Fibroblast of pulmonary artery (primary cell): Measurements from ENCODE around the gene PRL.
A peak's percentile ranks its signal among the peaks of the same experiment; 100 is the strongest.

Experiments used
- DNase-seq: peaks from one replicate; pipeline ENCODE4 v3.0.0-alpha.2; 2010; ENCODE audit warnings: low read depth
- H3K4me3 ChIP-seq: replicated peaks from 2 replicates; pipeline ENCODE4 v1.5.1; 2011; ENCODE audit warnings: low read depth, mild to moderate bottlenecking, control low read depth, low read length, moderate library complexity
- TF ChIP-seq, protein P1 (sequence below): IDR thresholded peaks from 2 replicates; pipeline ENCODE4 v1.5.1; 2011; ENCODE audit warnings: mild to moderate bottlenecking, control low read depth, low read length, inconsistent platforms; ENCODE audit errors: missing control alignments

Gene PRL

DNA sequence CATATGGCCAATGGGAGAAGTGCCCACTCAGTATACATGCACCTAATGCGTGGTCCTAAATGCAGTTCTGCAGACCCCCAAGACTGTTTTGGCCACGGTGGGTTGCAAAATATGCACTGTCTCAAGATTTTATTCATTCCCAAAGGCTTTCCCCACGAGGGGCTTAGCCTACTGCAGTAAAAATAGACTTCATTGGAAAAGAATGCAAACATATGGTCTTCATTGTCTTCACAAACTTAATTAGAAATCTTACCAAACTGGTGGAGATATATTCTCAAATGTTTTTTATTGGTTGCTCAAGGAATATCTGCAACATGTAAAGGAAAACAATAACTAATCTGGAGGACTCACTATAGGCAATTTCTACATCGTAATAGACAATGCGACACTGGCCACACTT lies 31.6 kb upstream of the PRL start:
- TF ChIP-seq, protein P1, sequence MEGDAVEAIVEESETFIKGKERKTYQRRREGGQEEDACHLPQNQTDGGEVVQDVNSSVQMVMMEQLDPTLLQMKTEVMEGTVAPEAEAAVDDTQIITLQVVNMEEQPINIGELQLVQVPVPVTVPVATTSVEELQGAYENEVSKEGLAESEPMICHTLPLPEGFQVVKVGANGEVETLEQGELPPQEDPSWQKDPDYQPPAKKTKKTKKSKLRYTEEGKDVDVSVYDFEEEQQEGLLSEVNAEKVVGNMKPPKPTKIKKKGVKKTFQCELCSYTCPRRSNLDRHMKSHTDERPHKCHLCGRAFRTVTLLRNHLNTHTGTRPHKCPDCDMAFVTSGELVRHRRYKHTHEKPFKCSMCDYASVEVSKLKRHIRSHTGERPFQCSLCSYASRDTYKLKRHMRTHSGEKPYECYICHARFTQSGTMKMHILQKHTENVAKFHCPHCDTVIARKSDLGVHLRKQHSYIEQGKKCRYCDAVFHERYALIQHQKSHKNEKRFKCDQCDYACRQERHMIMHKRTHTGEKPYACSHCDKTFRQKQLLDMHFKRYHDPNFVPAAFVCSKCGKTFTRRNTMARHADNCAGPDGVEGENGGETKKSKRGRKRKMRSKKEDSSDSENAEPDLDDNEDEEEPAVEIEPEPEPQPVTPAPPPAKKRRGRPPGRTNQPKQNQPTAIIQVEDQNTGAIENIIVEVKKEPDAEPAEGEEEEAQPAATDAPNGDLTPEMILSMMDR = no peak
- DNase-seq = no peak
- H3K4me3 ChIP-seq = no peak overlapping the region

DNA sequence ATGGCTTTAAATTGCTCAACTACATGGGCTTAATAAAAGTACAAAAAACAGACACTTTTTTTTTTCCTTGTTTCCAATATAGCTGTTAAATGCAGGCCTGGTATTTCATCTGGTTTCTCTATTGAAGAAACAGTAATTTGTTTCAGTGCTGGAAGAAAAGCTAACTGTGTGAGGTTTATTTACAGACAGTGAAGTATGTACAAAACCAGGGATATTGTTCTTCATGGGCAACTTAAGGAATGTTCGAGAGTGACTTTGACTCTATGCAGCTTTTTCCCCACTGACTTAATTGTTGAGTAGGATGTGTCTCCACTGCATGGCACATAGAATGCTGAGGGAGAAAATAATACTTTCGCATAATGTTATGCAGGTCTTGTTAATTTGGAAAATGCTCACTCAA lies 31.0 kb upstream of the PRL start:
- H3K4me3 ChIP-seq = no peak overlapping the region
- TF ChIP-seq, protein P1 = no peak
- DNase-seq = no peak

DNA sequence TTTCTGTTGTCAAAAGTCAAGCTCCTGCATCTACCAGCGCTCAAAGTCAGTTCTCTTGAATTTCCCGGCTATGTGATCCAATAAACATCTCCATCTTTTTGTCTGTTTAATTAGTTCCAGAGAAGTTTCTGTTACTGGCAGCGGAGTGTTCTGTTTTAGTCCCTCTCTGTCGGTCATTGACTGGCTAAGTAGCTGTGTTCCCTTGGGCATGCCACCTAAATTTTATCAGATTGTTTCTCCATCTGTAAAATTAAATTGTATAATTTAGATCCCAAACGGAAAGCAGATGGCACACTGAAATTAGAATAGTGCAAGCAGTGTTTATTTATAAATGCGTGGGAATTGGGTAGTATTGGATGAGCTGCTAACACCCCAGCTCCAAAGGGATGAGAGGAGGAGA lies 29.7 kb upstream of the PRL start:
- DNase-seq = no peak
- TF ChIP-seq, protein P1 = no peak
- no peak overlapping the region for H3K4me3 ChIP-seq

DNA sequence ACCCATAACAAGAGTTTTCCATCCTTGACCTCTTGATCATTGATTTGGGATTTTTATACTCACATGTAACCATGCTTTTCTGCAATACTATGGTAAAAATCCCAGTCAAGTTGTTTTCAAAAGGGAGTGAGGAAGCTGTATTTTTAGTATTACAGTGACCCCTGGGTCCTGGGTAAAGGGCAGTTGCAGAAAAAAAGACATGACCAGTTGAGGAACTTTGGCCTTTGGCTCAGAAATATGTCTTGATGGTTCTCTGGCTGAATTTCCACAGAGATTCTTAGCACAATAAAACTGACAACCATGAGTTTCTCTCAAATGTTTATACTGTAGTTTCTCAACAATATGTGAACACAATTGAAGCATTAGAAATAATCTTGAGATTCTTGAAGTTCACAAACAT lies 28.6 kb upstream of the PRL start:
- no peak for DNase-seq
- no peak overlapping the region for H3K4me3 ChIP-seq
- TF ChIP-seq, protein P1 = no peak

DNA sequence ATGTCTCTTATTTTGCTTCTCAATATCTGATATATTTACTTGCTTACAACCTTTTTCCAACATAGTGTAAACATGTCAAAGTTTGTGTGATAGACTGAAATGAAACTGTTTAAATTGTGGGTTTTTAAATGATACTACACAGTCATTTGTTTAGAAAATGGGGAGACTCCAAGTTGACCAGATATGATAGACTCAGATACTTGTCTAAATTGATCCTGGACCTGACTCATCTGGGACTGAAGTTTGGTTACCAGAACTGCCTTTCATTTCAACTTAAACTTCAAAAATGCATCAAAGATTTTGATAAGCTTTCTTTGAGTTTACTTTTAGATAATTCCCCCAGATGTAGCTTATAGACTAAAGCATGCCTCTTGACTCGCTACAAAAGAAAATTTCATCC lies 27.0 kb upstream of the PRL start:
- H3K4me3 ChIP-seq = no peak overlapping the region
- DNase-seq = no peak
- TF ChIP-seq, protein P1 = no peak

DNA sequence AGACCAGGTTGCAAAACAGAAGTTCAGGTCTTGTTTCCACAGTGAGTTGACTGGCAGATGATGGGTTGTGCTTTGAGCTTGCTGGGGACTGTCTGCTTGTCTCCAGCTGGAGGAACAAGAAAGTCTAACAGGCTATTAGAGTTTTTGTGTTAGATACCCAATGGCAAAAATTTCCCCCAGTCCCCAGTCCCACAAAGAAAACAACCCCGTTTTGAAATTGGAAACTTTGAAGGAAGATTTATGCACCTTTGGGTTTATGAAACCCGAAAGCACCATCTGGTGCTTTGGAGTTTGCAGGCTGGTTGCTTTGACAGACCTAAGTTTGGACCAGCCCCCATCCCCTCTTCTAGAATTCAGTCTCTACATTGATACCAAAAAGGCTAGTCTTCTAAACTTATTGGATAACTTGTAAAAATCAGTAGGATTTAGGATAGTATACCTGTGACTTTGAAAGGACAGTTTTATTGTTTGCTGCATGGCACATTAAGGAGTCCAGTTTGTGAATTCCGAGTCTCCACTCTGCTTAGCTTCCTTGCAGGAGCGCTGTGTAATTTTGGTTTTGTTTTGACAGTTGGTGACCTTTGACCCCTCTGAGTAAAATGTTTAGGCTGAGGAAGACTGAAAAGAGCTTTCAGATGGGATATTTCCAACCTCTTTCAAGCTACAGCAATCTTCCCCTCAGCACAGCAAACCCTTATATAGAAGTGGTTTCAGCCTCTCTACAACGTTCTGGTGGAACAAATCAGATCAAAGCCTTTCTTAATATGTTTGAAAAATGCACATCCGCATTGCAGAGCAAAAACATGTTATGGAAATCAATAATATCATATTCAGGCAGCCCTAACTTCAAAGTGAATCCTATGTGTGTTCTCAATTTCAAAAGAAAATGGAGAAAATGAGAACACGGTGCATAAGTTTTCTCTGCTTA lies 25.5 kb upstream of the PRL start:
- DNase-seq = no peak
- H3K4me3 ChIP-seq = no peak overlapping the region
- TF ChIP-seq, protein P1 = no peak

DNA sequence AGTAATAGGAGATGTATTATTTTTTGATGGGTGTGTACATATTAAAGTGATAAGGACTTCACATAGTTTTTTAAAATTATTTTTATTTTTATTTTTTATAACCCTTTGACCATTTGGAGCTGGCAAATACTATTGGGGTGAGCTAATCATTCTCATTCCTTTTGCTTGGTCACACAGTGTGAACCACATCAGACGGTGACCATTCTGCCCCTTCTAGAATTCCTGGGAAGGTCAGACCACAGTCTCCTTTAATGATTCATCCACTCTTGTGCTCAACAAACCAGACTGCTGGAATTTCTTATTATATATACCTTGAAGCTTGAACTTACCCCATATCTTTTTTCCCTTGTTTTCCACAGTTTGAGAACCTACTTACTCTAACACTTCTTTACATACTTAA lies 23.9 kb upstream of the PRL start:
- TF ChIP-seq, protein P1 = no peak
- no peak overlapping the region for H3K4me3 ChIP-seq
- DNase-seq = peak; percentile 67
